Stimulated activated naive B cell treated with anti-CD40 and anti-IgM and Interleukin-4, amounts not matched to agents 10 μg/mL and 1 μg/mL and 100 μg/mL, for 72 hours (primary cell): ENCODE data around the gene NXPE2.
"Not testable (repeated sequence)": the region's sequence is repeated elsewhere in the genome, so short reads cannot be mapped to it uniquely, and the experiment has no call there.

Experiments
- ATAC-seq, 2 donors: fragments of 150-1000 bp; cut with Tn5 transposase; replicated peaks; 2 replicates each; pipeline ENCODE4 v1.10.0; 2021; ENCODE audit warnings: moderate library complexity in 1 of 2
- DNase-seq: peaks from one replicate; pipeline ENCODE4 v3.0.0; 2021
- H3K27ac Mint-ChIP-seq: one replicate; pipeline ENCODE4 v1.8.0; 2022; ENCODE audit warnings: mild to moderate bottlenecking, mixed read lengths
- H3K27me3 Mint-ChIP-seq, 2 donors: one replicate each; pipeline ENCODE4 v1.8.0; 2022; ENCODE audit warnings: mixed read lengths in 2 of 2
- H3K36me3 Mint-ChIP-seq, 2 donors: one replicate each; pipeline ENCODE4 v1.8.0; 2022; ENCODE audit warnings: mixed read lengths in 2 of 2, mild to moderate bottlenecking in 1 of 2
- H3K4me1 Mint-ChIP-seq, 2 donors: one replicate each; pipeline ENCODE4 v1.8.0; 2022; ENCODE audit warnings: mixed read lengths in 2 of 2, mild to moderate bottlenecking in 1 of 2
- H3K4me3 Mint-ChIP-seq, 2 donors: one replicate each; pipeline ENCODE4 v1.8.0; 2022; ENCODE audit warnings: mild to moderate bottlenecking in 2 of 2, mixed read lengths in 2 of 2, moderate library complexity in 1 of 2
- H3K9me3 Mint-ChIP-seq, 2 donors: one replicate each; pipeline ENCODE4 v1.8.0; 2022; ENCODE audit warnings: mixed read lengths in 2 of 2, mild to moderate bottlenecking in 1 of 2

Gene NXPE2

GRCh38 chr11:114678125-114679036 is at the start of gene NXPE2:
Gene NXPE2 (plus strand): TSS chr11:114678527. CDS start chr11:114678576, 49 bp downstream.
- peaks cover 0 to 2% of the 10 kb centered on the region in 2 donors for H3K9me3 Mint-ChIP-seq
- no peaks in the 10 kb centered on the region for H3K4me1 Mint-ChIP-seq
- H3K36me3 Mint-ChIP-seq: no peaks in the 10 kb centered on the region
- H3K27ac Mint-ChIP-seq: no peak within 1 kb of the TSS
- ATAC-seq (no peak), DNase-seq (no peak)
- no peak within 1 kb of the TSS for H3K4me3 Mint-ChIP-seq
- no peaks in the 10 kb centered on the region for H3K27me3 Mint-ChIP-seq

DNA sequence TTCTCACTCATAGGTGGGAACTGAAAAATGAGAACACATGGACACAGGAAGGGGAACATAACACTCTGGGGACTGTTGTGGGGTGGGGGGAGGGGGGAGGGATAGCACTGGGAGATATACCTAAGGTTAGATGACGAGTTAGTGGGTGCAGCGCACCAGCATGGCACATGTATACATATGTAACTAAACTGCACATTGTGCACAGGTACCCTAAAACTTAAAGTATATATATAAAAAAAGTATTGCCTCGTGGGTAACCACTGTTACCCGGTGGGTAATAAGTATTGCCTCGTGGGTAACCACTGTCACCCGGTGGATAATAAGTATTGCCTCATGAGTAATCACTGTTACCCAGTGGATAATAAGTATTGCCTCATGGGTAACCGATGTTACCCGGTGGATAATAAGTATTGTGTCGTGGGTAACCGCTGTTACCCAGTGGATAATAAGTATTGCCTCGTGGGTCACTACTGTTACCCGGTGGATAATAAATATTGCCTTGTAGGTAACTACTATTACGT is 46.8 kb upstream of the NXPE2 start:
- DNase-seq, H3K9me3 Mint-ChIP-seq, H3K27me3 Mint-ChIP-seq, H3K36me3 Mint-ChIP-seq, H3K4me3 Mint-ChIP-seq, H3K27ac Mint-ChIP-seq, H3K4me1 Mint-ChIP-seq, ATAC-seq: not testable (repeated sequence)

DNA sequence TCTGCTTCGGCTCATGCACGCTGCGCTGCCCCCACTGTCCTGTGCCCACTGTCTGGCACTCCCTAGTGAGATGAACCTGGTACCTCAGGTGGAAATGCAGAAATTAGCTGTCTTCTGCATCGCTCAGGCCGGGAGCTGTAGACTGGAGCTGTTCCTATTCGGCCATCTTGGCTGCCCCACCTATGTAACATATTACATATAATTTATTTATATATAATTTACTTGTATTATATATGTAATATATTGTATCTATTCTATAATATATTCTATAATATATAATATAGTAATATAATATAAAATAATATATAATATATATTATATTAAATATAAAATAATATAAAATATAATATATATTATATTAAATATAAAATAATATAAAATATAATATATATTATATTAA is 38.9 kb upstream of the NXPE2 start:
- DNase-seq, H3K27ac Mint-ChIP-seq, H3K4me1 Mint-ChIP-seq, H3K27me3 Mint-ChIP-seq, H3K36me3 Mint-ChIP-seq, H3K4me3 Mint-ChIP-seq, ATAC-seq: not testable (repeated sequence)
- H3K9me3 Mint-ChIP-seq: peaks cover 6 to 14% of the 10 kb centered on the region in 2 donors

DNA sequence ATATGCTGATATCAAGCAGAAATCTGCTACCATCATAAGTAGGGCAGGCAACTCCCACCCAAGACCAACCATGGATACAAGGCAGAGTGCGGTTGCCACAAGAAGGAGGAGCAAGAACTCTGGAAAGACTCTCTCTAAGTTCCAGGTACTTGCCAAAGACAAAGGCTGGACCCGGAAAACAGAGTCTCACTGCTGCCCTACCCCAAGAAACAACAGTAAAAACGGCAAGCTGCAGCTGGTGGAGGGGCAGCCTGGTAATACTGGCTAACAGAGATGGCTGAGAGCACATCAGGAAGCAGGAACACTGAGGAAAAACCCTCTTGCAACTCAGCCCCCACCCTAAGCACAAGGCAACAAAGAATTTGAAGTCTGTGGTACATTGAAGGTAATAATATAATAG is 27.7 kb upstream of the NXPE2 start:
- Mint-ChIP-seq H3K36me3 (no peaks in the 10 kb centered on the region), H3K4me1 (no peaks in the 10 kb centered on the region), H3K9me3 (peaks cover 5 to 11% of the 10 kb centered on the region in 2 donors), H3K4me3 (no peak overlapping the region), H3K27me3 (no peaks in the 10 kb centered on the region), H3K27ac (no peak overlapping the region)
- ATAC-seq: no peak
- DNase-seq: no peak

DNA sequence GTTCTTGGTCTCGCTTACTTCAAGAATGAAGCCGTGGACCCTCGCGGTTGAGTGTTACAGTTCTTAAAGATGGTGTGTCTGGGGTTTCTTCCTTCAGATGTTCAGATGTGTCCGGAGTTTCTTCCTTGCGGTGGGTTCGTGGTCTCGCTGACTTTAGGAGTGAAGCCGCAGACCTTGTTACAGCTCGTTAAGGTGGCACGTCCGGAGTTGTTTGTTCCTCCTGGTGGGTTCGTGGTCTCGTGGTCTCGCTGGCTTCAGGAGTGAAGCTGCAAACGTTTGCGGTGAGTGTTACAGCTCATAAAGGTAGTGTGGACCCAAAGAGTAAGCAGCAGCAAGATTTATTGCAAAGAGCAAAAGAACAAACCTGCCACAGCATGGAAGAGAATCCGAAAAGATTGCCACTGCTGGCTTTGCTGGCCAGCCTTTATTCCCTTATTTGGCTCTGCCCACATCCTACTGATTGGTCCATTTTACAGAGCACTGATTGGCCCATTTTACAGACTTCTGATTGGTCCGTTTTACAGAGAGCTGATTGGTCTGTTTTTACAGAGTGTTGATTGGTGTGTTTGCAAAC is 27.1 kb upstream of the NXPE2 start:
- Mint-ChIP-seq H3K27ac (no peak overlapping the region), H3K36me3 (no peaks in the 10 kb centered on the region), H3K9me3 (peaks cover 5 to 11% of the 10 kb centered on the region in 2 donors), H3K4me1 (no peaks in the 10 kb centered on the region), H3K27me3 (no peaks in the 10 kb centered on the region), H3K4me3 (no peak overlapping the region)
- DNase-seq: no peak
- ATAC-seq: no peak

DNA sequence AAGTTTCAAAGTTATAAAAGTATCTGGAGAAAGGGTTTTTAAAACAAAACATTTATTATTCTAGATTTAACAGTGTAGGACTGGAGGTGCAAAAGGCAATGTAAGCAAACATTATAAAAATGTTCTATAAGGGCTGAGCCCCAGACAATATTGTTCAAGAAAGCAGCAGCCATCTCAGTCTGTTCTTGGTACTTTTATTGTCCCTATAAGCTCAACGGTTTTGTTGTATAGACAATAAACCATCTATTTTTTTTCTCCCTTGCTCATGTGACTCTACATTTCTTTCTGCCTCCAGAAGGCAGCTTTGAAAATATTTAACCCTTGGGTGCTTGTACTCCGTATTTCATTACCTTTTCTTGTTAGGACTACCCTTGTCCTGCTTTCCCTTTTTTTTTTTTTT is 25.2 kb upstream of the NXPE2 start:
- no peak overlapping the region for H3K27ac Mint-ChIP-seq
- DNase-seq: no peak
- peaks cover 5 to 11% of the 10 kb centered on the region in 2 donors for H3K9me3 Mint-ChIP-seq
- no peaks in the 10 kb centered on the region for H3K36me3 Mint-ChIP-seq
- no peaks in the 10 kb centered on the region for H3K27me3 Mint-ChIP-seq
- no peak overlapping the region for H3K4me3 Mint-ChIP-seq
- H3K4me1 Mint-ChIP-seq: no peaks in the 10 kb centered on the region
- no peak for ATAC-seq

DNA sequence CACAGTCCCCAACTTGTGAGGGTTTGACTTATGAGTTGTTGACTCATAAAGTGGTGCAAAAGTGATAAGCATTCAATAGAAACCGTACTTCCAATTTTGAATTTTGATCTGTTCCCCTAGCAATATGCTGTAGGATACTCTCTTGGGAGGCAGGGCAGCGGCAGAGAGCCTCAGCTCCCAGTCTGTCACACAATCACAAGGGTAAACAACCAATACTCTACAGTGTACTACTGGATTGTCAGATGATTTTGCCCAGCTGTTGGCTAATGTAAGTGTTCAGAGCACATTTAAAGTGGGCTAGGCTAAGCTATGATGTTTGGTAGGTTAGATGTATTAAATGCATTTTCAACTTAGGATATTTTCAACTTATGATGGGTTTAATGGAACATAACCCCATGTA is 13.7 kb upstream of the NXPE2 start:
- Mint-ChIP-seq H3K27ac (no peak overlapping the region), H3K27me3 (no peaks in the 10 kb centered on the region), H3K4me1 (no peaks in the 10 kb centered on the region), H3K36me3 (no peaks in the 10 kb centered on the region), H3K9me3 (peaks cover 0 to 2% of the 10 kb centered on the region in 2 donors), H3K4me3 (no peak overlapping the region)
- DNase-seq (no peak), ATAC-seq (no peak)

DNA sequence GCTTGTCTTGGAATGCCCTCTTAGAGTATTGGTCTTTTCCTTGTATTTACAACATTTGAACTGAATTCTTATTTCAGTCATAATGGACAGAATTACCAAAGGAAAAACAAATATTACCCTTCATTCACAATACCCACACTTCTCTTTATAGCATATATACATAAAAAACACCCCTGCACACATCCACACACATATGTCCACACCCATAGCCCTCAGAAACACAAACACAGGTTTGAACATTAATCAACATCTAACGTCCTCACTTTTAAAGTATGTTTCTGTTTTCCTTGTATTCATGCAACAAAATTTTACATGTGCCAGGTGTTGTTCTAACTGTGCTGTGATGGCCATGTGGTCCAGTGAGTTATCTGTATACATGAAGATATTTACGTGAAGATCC is 11.6 kb upstream of the NXPE2 start:
- no peak overlapping the region for H3K27ac Mint-ChIP-seq
- no peaks in the 10 kb centered on the region for H3K36me3 Mint-ChIP-seq
- no peak overlapping the region for H3K4me3 Mint-ChIP-seq
- ATAC-seq (no peak), DNase-seq (no peak)
- H3K27me3 Mint-ChIP-seq: no peaks in the 10 kb centered on the region
- peaks cover 8 to 13% of the 10 kb centered on the region in 2 donors for H3K9me3 Mint-ChIP-seq
- H3K4me1 Mint-ChIP-seq: no peaks in the 10 kb centered on the region

GRCh38 chr11:114668109-114668508 is 10.2 kb upstream of the NXPE2 start:
- DNase-seq (no peak), ATAC-seq (no peak)
- H3K27ac Mint-ChIP-seq: no peak overlapping the region
- no peaks in the 10 kb centered on the region for H3K4me1 Mint-ChIP-seq
- peaks cover 11 to 16% of the 10 kb centered on the region in 2 donors for H3K9me3 Mint-ChIP-seq
- no peaks in the 10 kb centered on the region for H3K27me3 Mint-ChIP-seq
- no peak overlapping the region for H3K4me3 Mint-ChIP-seq
- H3K36me3 Mint-ChIP-seq: no peaks in the 10 kb centered on the region

GRCh38 chr11:114673661-114674060 is 4.7 kb upstream of the NXPE2 start:
- Mint-ChIP-seq H3K27me3 (no peaks in the 10 kb centered on the region), H3K27ac (no peak overlapping the region), H3K4me1 (no peaks in the 10 kb centered on the region), H3K4me3 (no peak overlapping the region), H3K9me3 (peaks cover 11 to 17% of the 10 kb centered on the region in 2 donors), H3K36me3 (no peaks in the 10 kb centered on the region)
- DNase-seq: no peak
- ATAC-seq: no peak

DNA sequence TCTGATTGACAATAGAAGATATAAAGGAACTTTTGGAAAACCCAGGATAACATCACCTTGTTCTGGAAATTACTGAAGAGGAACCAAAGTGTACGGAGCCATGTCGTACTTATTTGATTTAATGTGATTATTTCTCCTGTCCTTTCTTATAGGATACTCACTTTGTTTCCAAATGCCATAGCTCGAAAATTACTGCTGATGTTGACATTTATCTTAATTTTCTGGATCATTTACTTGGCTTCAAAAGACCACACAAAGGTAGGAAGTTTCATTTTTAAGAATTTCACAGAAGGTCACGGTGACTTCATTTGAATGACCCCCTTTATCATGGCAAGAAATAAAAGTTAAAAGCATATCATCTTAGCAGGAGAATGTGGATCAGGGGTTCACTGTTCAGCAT is 1.2 kb downstream of the NXPE2 start:
- DNase-seq (no peak), ATAC-seq (no peak)
- Mint-ChIP-seq H3K36me3 (no peaks in the 10 kb centered on the region), H3K9me3 (peaks cover 4 to 6% of the 10 kb centered on the region in 2 donors), H3K4me3 (no peak overlapping the region), H3K27me3 (no peaks in the 10 kb centered on the region), H3K4me1 (no peaks in the 10 kb centered on the region), H3K27ac (no peak overlapping the region)

GRCh38 chr11:114683007-114683406 is 4.7 kb downstream of the NXPE2 start:
- no peaks in the 10 kb centered on the region for H3K27me3 Mint-ChIP-seq
- no peak overlapping the region for H3K4me3 Mint-ChIP-seq
- ATAC-seq: no peak

DNA sequence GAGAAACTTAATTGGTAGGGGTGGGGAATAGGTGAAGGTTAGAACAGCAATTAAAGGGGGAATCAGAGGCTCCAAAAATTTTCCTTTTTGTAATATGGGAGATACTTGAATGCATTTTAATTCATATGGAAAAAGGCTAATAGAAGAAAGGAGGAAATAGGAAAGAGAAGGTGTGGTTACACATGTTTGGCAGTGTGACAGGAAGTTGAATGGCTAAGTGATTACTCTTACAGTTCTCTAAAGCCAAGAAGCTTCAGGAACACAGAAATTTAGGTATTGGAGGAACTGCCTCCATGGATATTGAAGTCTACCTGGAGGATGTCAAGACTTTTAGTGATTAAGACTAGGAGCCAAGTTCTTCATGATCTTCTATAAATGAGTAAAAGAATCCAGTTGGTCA is 6.3 kb downstream of the NXPE2 start:
- Mint-ChIP-seq H3K27ac (no peak overlapping the region), H3K27me3 (no peaks in the 10 kb centered on the region), H3K9me3 (peaks cover 8 to 10% of the 10 kb centered on the region in 2 donors), H3K36me3 (no peaks in the 10 kb centered on the region), H3K4me1 (no peaks in the 10 kb centered on the region), H3K4me3 (no peak overlapping the region)
- no peak for ATAC-seq
- DNase-seq: no peak

More at GRCh38 chr11:114683007-114683406, 4.7 kb downstream of the NXPE2 start:
- Mint-ChIP-seq H3K27ac (no peak overlapping the region), H3K9me3 (peaks cover 8 to 10% of the 10 kb centered on the region in 2 donors), H3K36me3 (no peaks in the 10 kb centered on the region), H3K4me1 (no peaks in the 10 kb centered on the region)
- DNase-seq: no peak

GRCh38 chr11:114685097-114685496 is 6.8 kb downstream of the NXPE2 start:
- Mint-ChIP-seq H3K9me3 (peaks cover 8 to 10% of the 10 kb centered on the region in 2 donors), H3K27me3 (no peaks in the 10 kb centered on the region), H3K36me3 (no peaks in the 10 kb centered on the region), H3K4me1 (no peaks in the 10 kb centered on the region), H3K4me3 (no peak overlapping the region), H3K27ac (no peak overlapping the region)
- no peak for ATAC-seq
- no peak for DNase-seq
